ENCODE measurements around the gene NAP1L4. TPM values are rescaled to one million over a fixed set of nuclear protein-coding genes. Genes with fewer than 3 reads are reported as not detected.

NAP1L4 gene
- total RNA-seq, 1 donor = 72.0 TPM

GRCh38 chr11:2947744-2948143 lies 44.4 kb downstream of the NAP1L4 start:
- Histone ChIP-seq H3K79me2 (ENCODE audit: insufficient read depth, low read length) (peaks cover 32% of the 10 kb centered on the region), H3K36me3 (ENCODE audit: insufficient read depth, low read length) (peaks cover 61% of the 10 kb centered on the region), H3K27ac (ENCODE audit: low read depth, low read length) (no peak overlapping the region), H3K4me2 (ENCODE audit: insufficient read depth, low read length) (no peak overlapping the region), H3K4me1 (ENCODE audit: insufficient read depth, low read length) (peaks cover 41% of the 10 kb centered on the region), H3K27me3 (ENCODE audit: insufficient read depth, low read length) (no peaks in the 10 kb centered on the region), H2AFZ (ENCODE audit: low read length) (no peak overlapping the region), H3K9me3 (ENCODE audit: low read depth, low read length) (no peaks in the 10 kb centered on the region), H4K20me1 (ENCODE audit: insufficient read depth, low read length) (no peaks in the 10 kb centered on the region), H3K4me3 (ENCODE audit: insufficient read depth, low read length) (no peak overlapping the region)
- TF ChIP-seq CTCF (IDR thresholded peaks at IDR 0.05; ENCODE audit: extremely low read depth, low read depth, low read length) = no peak
- no peak for DNase-seq (ENCODE audit: insufficient read length, low spot score, missing footprints)

- DNase-seq (ENCODE audit: insufficient read length, low spot score, missing footprints) = no peak
- no peak overlapping the region for H3K27ac ChIP-seq (ENCODE audit: low read depth, low read length)
These were observed 46.3 kb downstream of the NAP1L4 start for GRCh38 chr11:2945757-2946287.

GRCh38 chr11:2945031-2945756 lies 46.9 kb downstream of the NAP1L4 start:
- peaks cover 26% of the 10 kb centered on the region for H3K79me2 ChIP-seq (ENCODE audit: insufficient read depth, low read length)
- H3K27ac ChIP-seq (ENCODE audit: low read depth, low read length) = peak overlapping the region; percentile 47
- H3K4me3 ChIP-seq (ENCODE audit: insufficient read depth, low read length) = peak overlapping the region; percentile 55
- no peaks in the 10 kb centered on the region for H3K27me3 ChIP-seq (ENCODE audit: insufficient read depth, low read length)
- peaks cover 26% of the 10 kb centered on the region for H3K4me1 ChIP-seq (ENCODE audit: insufficient read depth, low read length)
- peaks cover 38% of the 10 kb centered on the region for H3K36me3 ChIP-seq (ENCODE audit: insufficient read depth, low read length)
- no peak overlapping the region for H2AFZ ChIP-seq (ENCODE audit: low read length)
- DNase-seq (ENCODE audit: insufficient read length, low spot score, missing footprints) = peak; percentile 96
- TF ChIP-seq CTCF (IDR thresholded peaks at IDR 0.05; ENCODE audit: extremely low read depth, low read depth, low read length) = no peak
- no peaks in the 10 kb centered on the region for H3K9me3 ChIP-seq (ENCODE audit: low read depth, low read length)
- peaks cover 2% of the 10 kb centered on the region for H4K20me1 ChIP-seq (ENCODE audit: insufficient read depth, low read length)
- H3K4me2 ChIP-seq (ENCODE audit: insufficient read depth, low read length) = peak overlapping the region; percentile 70

More at GRCh38 chr11:2945757-2946287, 46.3 kb downstream of the NAP1L4 start:
- Histone ChIP-seq H3K4me3 (ENCODE audit: insufficient read depth, low read length) (no peak overlapping the region), H3K4me1 (ENCODE audit: insufficient read depth, low read length) (peaks cover 25% of the 10 kb centered on the region), H3K4me2 (ENCODE audit: insufficient read depth, low read length) (peak overlapping the region; percentile 70), H3K36me3 (ENCODE audit: insufficient read depth, low read length) (peaks cover 44% of the 10 kb centered on the region), H3K79me2 (ENCODE audit: insufficient read depth, low read length) (peaks cover 31% of the 10 kb centered on the region), H3K27me3 (ENCODE audit: insufficient read depth, low read length) (no peaks in the 10 kb centered on the region), H2AFZ (ENCODE audit: low read length) (no peak overlapping the region), H3K9me3 (ENCODE audit: low read depth, low read length) (no peaks in the 10 kb centered on the region), H4K20me1 (ENCODE audit: insufficient read depth, low read length) (peaks cover 2% of the 10 kb centered on the region)
- no peak for TF ChIP-seq CTCF (IDR thresholded peaks at IDR 0.05; ENCODE audit: extremely low read depth, low read depth, low read length)

GRCh38 chr11:2944530-2944929 lies 47.6 kb downstream of the NAP1L4 start:
- Histone ChIP-seq H2AFZ (ENCODE audit: low read length) (no peak overlapping the region), H3K36me3 (ENCODE audit: insufficient read depth, low read length) (peaks cover 32% of the 10 kb centered on the region), H3K4me2 (ENCODE audit: insufficient read depth, low read length) (no peak overlapping the region), H3K4me3 (ENCODE audit: insufficient read depth, low read length) (no peak overlapping the region), H3K9me3 (ENCODE audit: low read depth, low read length) (no peaks in the 10 kb centered on the region), H3K79me2 (ENCODE audit: insufficient read depth, low read length) (peaks cover 20% of the 10 kb centered on the region), H3K27me3 (ENCODE audit: insufficient read depth, low read length) (no peaks in the 10 kb centered on the region), H4K20me1 (ENCODE audit: insufficient read depth, low read length) (peaks cover 2% of the 10 kb centered on the region), H3K4me1 (ENCODE audit: insufficient read depth, low read length) (peaks cover 26% of the 10 kb centered on the region), H3K27ac (ENCODE audit: low read depth, low read length) (peak overlapping the region; percentile 47)
- no peak for TF ChIP-seq CTCF (IDR thresholded peaks at IDR 0.05; ENCODE audit: extremely low read depth, low read depth, low read length)
- DNase-seq (ENCODE audit: insufficient read length, low spot score, missing footprints) = no peak

Data from osteoblast (primary cell).